ENCODE results near the gene LYRM4.

The LYRM4 gene

GRCh38 chr6:5248302-5249098 lies 12.2 kb downstream of the LYRM4 start (continued):
- TF ChIP-seq ZNF280D (tag by site-specific recombination; IDR thresholded peaks at IDR 0.05): no peak
- no peak for TF ChIP-seq HOXA7 (CRISPR knock-in tag; IDR thresholded peaks at IDR 0.05; ENCODE audit: borderline replicate concordance)
- TF ChIP-seq TRIM28 (IDR thresholded peaks at IDR 0.05; ENCODE audit: borderline replicate concordance, low read length): no peak
- TF ChIP-seq SP2 (tag by site-specific recombination; IDR thresholded peaks at IDR 0.05): no peak
- TF ChIP-seq IKZF3 (tag by site-specific recombination; IDR thresholded peaks at IDR 0.05): no peak
- TF ChIP-seq ZNF324 (tag by site-specific recombination; IDR thresholded peaks at IDR 0.05): no peak
- no peak for TF ChIP-seq ZNF121 (tag by site-specific recombination; IDR thresholded peaks at IDR 0.05)
- no peak for TF ChIP-seq ZNF555 (tag by site-specific recombination; conservative IDR thresholded peaks at IDR 0.05)
- TF ChIP-seq ZNF48 (tag by site-specific recombination; IDR thresholded peaks at IDR 0.05): no peak
- TF ChIP-seq ZBTB6 (tag by site-specific recombination; IDR thresholded peaks at IDR 0.05): no peak
- TF ChIP-seq KLF7 (tag by site-specific recombination; IDR thresholded peaks at IDR 0.05; ENCODE audit: borderline replicate concordance): no peak

DNA sequence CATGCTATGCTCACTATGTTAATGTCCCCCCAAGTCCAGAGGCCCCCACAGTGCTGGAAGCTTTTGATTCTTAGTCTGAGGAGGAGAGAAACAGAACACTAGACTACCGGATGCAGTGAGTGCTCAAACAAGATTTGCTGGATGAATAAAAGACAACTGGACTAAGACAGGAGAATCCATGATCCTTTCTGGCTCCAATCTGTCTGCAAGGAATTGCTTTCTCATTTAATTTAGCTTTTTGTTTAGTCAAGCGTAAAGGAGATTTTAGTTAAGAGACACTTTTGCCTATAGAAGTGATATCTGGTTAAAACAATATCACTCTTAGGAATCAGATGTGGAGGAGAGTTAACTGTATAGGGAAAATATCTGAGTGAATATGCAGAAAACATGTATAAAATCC lies 13.5 kb downstream of the LYRM4 start:
- TF ChIP-seq ZNF121 (tag by site-specific recombination; IDR thresholded peaks at IDR 0.05): no peak
- no peak for TF ChIP-seq ZNF561 (tag by site-specific recombination; IDR thresholded peaks at IDR 0.05; ENCODE audit: borderline replicate concordance)
- no peak for TF ChIP-seq SP2 (tag by site-specific recombination; IDR thresholded peaks at IDR 0.05)
- no peak for TF ChIP-seq ZBTB8A (tag by site-specific recombination; IDR thresholded peaks at IDR 0.05)
- TF ChIP-seq ZNF292 (tag by site-specific recombination; IDR thresholded peaks at IDR 0.05; ENCODE audit: borderline replicate concordance, low read depth): no peak
- no peak for TF ChIP-seq ZNF701 (tag by site-specific recombination; IDR thresholded peaks at IDR 0.05)
- TF ChIP-seq ZFP37 (tag by site-specific recombination; IDR thresholded peaks at IDR 0.05): no peak
- TF ChIP-seq, protein P1, sequence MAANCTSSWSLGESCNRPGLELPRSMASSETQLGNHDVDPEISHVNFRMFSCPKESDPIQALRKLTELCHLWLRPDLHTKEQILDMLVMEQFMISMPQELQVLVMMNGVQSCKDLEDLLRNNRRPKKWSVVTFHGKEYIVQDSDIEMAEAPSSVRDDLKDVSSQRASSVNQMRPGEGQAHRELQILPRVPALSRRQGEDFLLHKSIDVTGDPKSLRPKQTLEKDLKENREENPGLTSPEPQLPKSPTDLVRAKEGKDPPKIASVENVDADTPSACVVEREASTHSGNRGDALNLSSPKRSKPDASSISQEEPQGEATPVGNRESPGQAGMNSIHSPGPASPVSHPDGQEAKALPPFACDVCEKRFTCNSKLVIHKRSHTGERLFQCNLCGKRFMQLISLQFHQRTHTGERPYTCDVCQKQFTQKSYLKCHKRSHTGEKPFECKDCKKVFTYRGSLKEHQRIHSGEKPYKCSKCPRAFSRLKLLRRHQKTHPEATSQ (tag by site-specific recombination; IDR thresholded peaks at IDR 0.05): no peak
- TF ChIP-seq, protein P2, sequence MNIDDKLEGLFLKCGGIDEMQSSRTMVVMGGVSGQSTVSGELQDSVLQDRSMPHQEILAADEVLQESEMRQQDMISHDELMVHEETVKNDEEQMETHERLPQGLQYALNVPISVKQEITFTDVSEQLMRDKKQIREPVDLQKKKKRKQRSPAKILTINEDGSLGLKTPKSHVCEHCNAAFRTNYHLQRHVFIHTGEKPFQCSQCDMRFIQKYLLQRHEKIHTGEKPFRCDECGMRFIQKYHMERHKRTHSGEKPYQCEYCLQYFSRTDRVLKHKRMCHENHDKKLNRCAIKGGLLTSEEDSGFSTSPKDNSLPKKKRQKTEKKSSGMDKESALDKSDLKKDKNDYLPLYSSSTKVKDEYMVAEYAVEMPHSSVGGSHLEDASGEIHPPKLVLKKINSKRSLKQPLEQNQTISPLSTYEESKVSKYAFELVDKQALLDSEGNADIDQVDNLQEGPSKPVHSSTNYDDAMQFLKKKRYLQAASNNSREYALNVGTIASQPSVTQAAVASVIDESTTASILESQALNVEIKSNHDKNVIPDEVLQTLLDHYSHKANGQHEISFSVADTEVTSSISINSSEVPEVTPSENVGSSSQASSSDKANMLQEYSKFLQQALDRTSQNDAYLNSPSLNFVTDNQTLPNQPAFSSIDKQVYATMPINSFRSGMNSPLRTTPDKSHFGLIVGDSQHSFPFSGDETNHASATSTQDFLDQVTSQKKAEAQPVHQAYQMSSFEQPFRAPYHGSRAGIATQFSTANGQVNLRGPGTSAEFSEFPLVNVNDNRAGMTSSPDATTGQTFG (tag by site-specific recombination; IDR thresholded peaks at IDR 0.05; ENCODE audit: borderline replicate concordance): no peak
- no peak for TF ChIP-seq ZNF280D (tag by site-specific recombination; IDR thresholded peaks at IDR 0.05)
- Histone ChIP-seq H3K4me1 (ENCODE audit: control insufficient read depth, insufficient read depth, low read length) (peaks cover 3% of the 10 kb centered on the region), H3K36me3 (ENCODE audit: control insufficient read depth in 2 of 2, insufficient read depth in 1 of 2, low read length in 2 of 2) (peaks cover 0 to 3% of the 10 kb centered on the region in 2 experiments; a peak in 2 of 3 replicates), H3K4me3 (ENCODE audit: low read depth, low read length) (no peak overlapping the region), H3K9me3 (ENCODE audit: control insufficient read depth, insufficient read depth, low read depth, low read length) (no peaks in the 10 kb centered on the region), H3K27ac (ENCODE audit: extremely low read depth, low read depth, low read length) (no peak overlapping the region)
- CTCF ChIA-PET: interaction anchor here (0.7 to 2.4 kb wide), 4 partner anchors 33 to 341 kb away, joined by 3 to 9 read pairs (median 4); no protein-coding TSS in a partner anchor
- POLR2A ChIA-PET: no interaction called here

Data from HEK293 (cell line).